CD4-positive, alpha-beta T cell (primary cell): ENCODE data around the gene COQ2. TPM values are rescaled to one million over a fixed set of nuclear protein-coding genes. Genes with fewer than 3 reads are reported as not detected.

ENCODE experiments used
- ATAC-seq: fragments of 200-7000 bp; cut with Tn5 transposase; one replicate; pipeline ENCODE4 v1.10.0; 2022; ENCODE audit warnings: mild to moderate bottlenecking; ENCODE audit not compliant: poor library complexity
- CTCF ChIA-PET: fragments of 350-600 bp; sonication (Branson Sonifier 250); formaldehyde crosslinking; loops from one replicate; lab custom pipeline; 2021; ENCODE audit warnings: antibody characterized with exemption, inconsistent platforms; lab: Charles Lee
- POLR2A ChIA-PET: fragments of 350-600 bp; sonication (Branson Sonifier 250); formaldehyde crosslinking; loops from one replicate; lab custom pipeline; 2021; ENCODE audit warnings: antibody characterized with exemption, inconsistent platforms; lab: Charles Lee
- DNase-seq, 14 experiments: peaks; one replicate each; pipeline ENCODE4 v3.0.0-alpha.2; 2013 to 2020; ENCODE audit warnings: mixed read lengths in 2 of 14
- H3K27ac ChIP-seq, 2 donors: one replicate each; pipeline versions ENCODE4 v1.5.1 to v1.7.0; 2013; ENCODE audit warnings: low read length in 2 of 2, low read depth in 1 of 2, mild to moderate bottlenecking in 1 of 2
- H3K27me3 ChIP-seq, 2 experiments: 1 replicate in 1 of 2; 2 replicates in 1 of 2; pipeline versions ENCODE4 v1.6.1 to v1.7.0; 2013; ENCODE audit warnings: low read length in 2 of 2, control low read depth in 1 of 2, mild to moderate bottlenecking in 1 of 2, moderate library complexity in 1 of 2; ENCODE audit not compliant: insufficient read depth in 2 of 2, control insufficient read depth in 1 of 2
- H3K36me3 ChIP-seq: one replicate; pipeline ENCODE4 v1.6.1; 2013; ENCODE audit warnings: low read length, control low read depth; ENCODE audit not compliant: insufficient read depth
- H3K4me1 ChIP-seq: one replicate; pipeline ENCODE4 v1.6.1; 2013; ENCODE audit warnings: low read length, control low read depth; ENCODE audit not compliant: insufficient read depth
- H3K4me3 ChIP-seq: one replicate; pipeline ENCODE4 v1.5.1; 2013; ENCODE audit warnings: mild to moderate bottlenecking, low read length, moderate library complexity
- H3K9me3 ChIP-seq, 2 experiments: 1 replicate in 1 of 2; 2 replicates in 1 of 2; pipeline versions ENCODE4 v1.6.1 to v1.7.0; 2013; ENCODE audit warnings: low read length in 2 of 2, mild to moderate bottlenecking in 2 of 2, control low read depth in 1 of 2, moderate library complexity in 1 of 2; ENCODE audit not compliant: control insufficient read depth in 1 of 2, insufficient read depth in 1 of 2
- H3K27ac Mint-ChIP-seq: one replicate; pipeline ENCODE4 v1.8.0; 2020; ENCODE audit warnings: mixed read lengths
- H3K27me3 Mint-ChIP-seq: one replicate; pipeline ENCODE4 v1.8.0; 2021; ENCODE audit warnings: mixed read lengths
- H3K36me3 Mint-ChIP-seq: one replicate; pipeline ENCODE4 v1.8.0; 2021; ENCODE audit warnings: low read depth, mixed read lengths
- H3K4me1 Mint-ChIP-seq: one replicate; pipeline ENCODE4 v1.8.0; 2021; ENCODE audit warnings: low read depth, mixed read lengths
- H3K4me3 Mint-ChIP-seq: one replicate; pipeline ENCODE4 v1.8.0; 2020; ENCODE audit warnings: mild to moderate bottlenecking, mixed read lengths
- H3K9me3 Mint-ChIP-seq: one replicate; pipeline ENCODE4 v1.8.0; 2020; ENCODE audit warnings: mixed read lengths
- intact Hi-C, 2 experiments: fragments of 100-400 bp; cut with DNase I in 1 of 2; cut with micrococcal nuclease in 1 of 2; formaldehyde crosslinking; loops; one replicate each; pipeline versions ENCODE4 v1.15.1 to v1.9.0; 2023 to 2025; cut with DNase I, micrococcal nuclease
- total RNA-seq, 174 experiments: library from RNA in 2 of 174; stranded (reverse) in 2 of 174; gene quantifications; one replicate each; pipeline ENCODE4 v1.2.3 and lab custom pipeline; 2021 to 2026
- TF ChIP-seq, protein P1 (sequence below): fragments of 200-600 bp; IDR thresholded peaks from one replicate; pipeline ENCODE4 v1.8.0; 2022; ENCODE audit warnings: antibody characterized with exemption, mild to moderate bottlenecking

Gene COQ2
- total RNA-seq, 2 experiments from 2014 or later: 9.2 to 10.1 TPM

DNA sequence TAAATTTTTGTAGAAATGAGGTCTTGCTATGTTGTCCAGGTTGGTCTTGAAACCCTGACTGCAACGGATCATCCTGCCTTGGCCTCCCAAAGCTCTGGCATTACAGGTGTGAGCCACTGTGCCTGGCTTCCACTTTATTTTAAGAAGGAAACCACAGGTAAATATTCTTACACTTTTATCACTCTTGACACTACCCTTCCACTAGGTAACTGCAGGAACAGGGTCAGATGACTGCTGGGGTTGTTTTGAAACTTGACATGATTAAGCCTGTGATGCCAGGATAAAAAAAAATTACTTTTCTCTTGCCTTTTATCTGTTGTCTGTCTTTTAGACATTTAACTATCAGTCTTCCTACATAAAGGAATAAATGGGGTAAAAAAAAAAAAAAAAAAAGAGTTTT lies 43.5 kb downstream of the COQ2 start:
- H3K9me3 ChIP-seq: no peaks in the 10 kb centered on the region
- Mint-ChIP-seq H3K36me3 (no peaks in the 10 kb centered on the region), H3K27me3 (no peaks in the 10 kb centered on the region), H3K9me3 (no peaks in the 10 kb centered on the region), H3K4me3 (no peak overlapping the region), H3K27ac (no peak overlapping the region), H3K4me1 (peaks cover 35% of the 10 kb centered on the region)
- H3K27ac ChIP-seq: no peak overlapping the region
- H3K4me3 ChIP-seq: no peak overlapping the region
- ChIA-PET CTCF (interaction anchor here (0.7 kb wide), 1 partner anchor 12 kb away, joined by 3 read pairs; no protein-coding TSS in a partner anchor), POLR2A (interaction anchor here (1.0 kb wide), 1 partner anchor 145 kb away, joined by 3 read pairs; no protein-coding TSS in a partner anchor)
- intact Hi-C loops: no loop called here
- H3K36me3 ChIP-seq: no peaks in the 10 kb centered on the region
- TF ChIP-seq, protein P1, sequence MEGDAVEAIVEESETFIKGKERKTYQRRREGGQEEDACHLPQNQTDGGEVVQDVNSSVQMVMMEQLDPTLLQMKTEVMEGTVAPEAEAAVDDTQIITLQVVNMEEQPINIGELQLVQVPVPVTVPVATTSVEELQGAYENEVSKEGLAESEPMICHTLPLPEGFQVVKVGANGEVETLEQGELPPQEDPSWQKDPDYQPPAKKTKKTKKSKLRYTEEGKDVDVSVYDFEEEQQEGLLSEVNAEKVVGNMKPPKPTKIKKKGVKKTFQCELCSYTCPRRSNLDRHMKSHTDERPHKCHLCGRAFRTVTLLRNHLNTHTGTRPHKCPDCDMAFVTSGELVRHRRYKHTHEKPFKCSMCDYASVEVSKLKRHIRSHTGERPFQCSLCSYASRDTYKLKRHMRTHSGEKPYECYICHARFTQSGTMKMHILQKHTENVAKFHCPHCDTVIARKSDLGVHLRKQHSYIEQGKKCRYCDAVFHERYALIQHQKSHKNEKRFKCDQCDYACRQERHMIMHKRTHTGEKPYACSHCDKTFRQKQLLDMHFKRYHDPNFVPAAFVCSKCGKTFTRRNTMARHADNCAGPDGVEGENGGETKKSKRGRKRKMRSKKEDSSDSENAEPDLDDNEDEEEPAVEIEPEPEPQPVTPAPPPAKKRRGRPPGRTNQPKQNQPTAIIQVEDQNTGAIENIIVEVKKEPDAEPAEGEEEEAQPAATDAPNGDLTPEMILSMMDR: no peak
- H3K27me3 ChIP-seq: no peaks in the 10 kb centered on the region
- ATAC-seq (no peak), DNase-seq (peak in 1 of 14 experiments; percentile 12)
- peaks cover 20% of the 10 kb centered on the region for H3K4me1 ChIP-seq

- Histone ChIP-seq H3K27ac (no peak overlapping the region), H3K4me3 (no peak overlapping the region), H3K36me3 (no peaks in the 10 kb centered on the region), H3K4me1 (peaks cover 22% of the 10 kb centered on the region), H3K27me3 (no peaks in the 10 kb centered on the region), H3K9me3 (no peaks in the 10 kb centered on the region)
- Mint-ChIP-seq H3K27me3 (no peaks in the 10 kb centered on the region), H3K27ac (no peak overlapping the region), H3K4me3 (no peak overlapping the region), H3K4me1 (peaks cover 43% of the 10 kb centered on the region), H3K36me3 (no peaks in the 10 kb centered on the region), H3K9me3 (no peaks in the 10 kb centered on the region)
- DNase-seq (no peak), ATAC-seq (no peak)
- ChIA-PET POLR2A (no interaction called here), CTCF (no interaction called here)
- TF ChIP-seq, protein P1: no peak
- intact Hi-C loops: no loop called here
These were observed 44.2 kb downstream of the COQ2 start for GRCh38 chr4:83240379-83240875.

GRCh38 chr4:83238393-83239248 lies 46.0 kb downstream of the COQ2 start:
- Mint-ChIP-seq H3K4me1 (peaks cover 53% of the 10 kb centered on the region), H3K36me3 (no peaks in the 10 kb centered on the region), H3K27me3 (no peaks in the 10 kb centered on the region), H3K9me3 (no peaks in the 10 kb centered on the region), H3K27ac (no peak overlapping the region), H3K4me3 (no peak overlapping the region)
- ATAC-seq: no peak
- no peaks in the 10 kb centered on the region for H3K27me3 ChIP-seq
- H3K27ac ChIP-seq: no peak overlapping the region
- TF ChIP-seq, protein P1: no peak
- no peak overlapping the region for H3K4me3 ChIP-seq
- H3K36me3 ChIP-seq: no peaks in the 10 kb centered on the region
- peaks cover 28% of the 10 kb centered on the region for H3K4me1 ChIP-seq
- DNase-seq: no peak
- H3K9me3 ChIP-seq: no peaks in the 10 kb centered on the region
- POLR2A ChIA-PET: interaction anchor here (0.7 to 1.3 kb wide), 2 partner anchors 13 to 19 kb away, joined by 3 to 4 read pairs; no protein-coding TSS in a partner anchor
- intact Hi-C loops: no loop called here
- CTCF ChIA-PET: no interaction called here
